MM.1S (cell line): ENCODE measurements around the gene IMMP2L.

ENCODE experiments used
- DNase-seq: peaks from one replicate; pipeline ENCODE4 v3.0.0-alpha.2; 2015
- H2AFZ ChIP-seq: fragments of 300-600 bp; sonication (generic); 2 replicates; pipeline ENCODE4 v1.6.0; 2016; ENCODE audit warnings: antibody characterized with exemption, low read length
- H3F3A ChIP-seq: fragments of 300-600 bp; sonication (generic); 2 replicates; pipeline ENCODE4 v1.6.1; 2016; ENCODE audit warnings: mild to moderate bottlenecking, antibody characterized with exemption, low read length, moderate library complexity, mixed read lengths; ENCODE audit not compliant: insufficient read depth
- H3K27ac ChIP-seq: fragments of 300-600 bp; sonication (generic); 2 replicates; pipeline ENCODE4 v1.5.1; 2016; ENCODE audit warnings: mild to moderate bottlenecking, low read length
- H3K27me3 ChIP-seq: fragments of 300-600 bp; sonication (generic); replicated peaks from 2 replicates; pipeline ENCODE4 v1.6.0; 2016; ENCODE audit warnings: low read length; ENCODE audit not compliant: insufficient read depth
- H3K36me3 ChIP-seq: fragments of 300-600 bp; sonication (generic); replicated peaks from 2 replicates; pipeline ENCODE4 v1.6.1; 2016; ENCODE audit warnings: mild to moderate bottlenecking, low read length, mixed read lengths; ENCODE audit not compliant: insufficient read depth
- H3K4me1 ChIP-seq: fragments of 300-600 bp; sonication (generic); 2 replicates; pipeline ENCODE4 v1.6.1; 2016; ENCODE audit warnings: low read length, mixed read lengths
- H3K4me2 ChIP-seq: fragments of 300-600 bp; sonication (generic); 2 replicates; pipeline ENCODE4 v1.6.0; 2016; ENCODE audit warnings: low read depth, low read length
- H3K4me3 ChIP-seq: fragments of 300-600 bp; sonication (generic); 2 replicates; pipeline ENCODE4 v1.5.1; 2016; ENCODE audit warnings: low read length, mixed read lengths
- H3K79me2 ChIP-seq: fragments of 300-600 bp; sonication (generic); 2 replicates; pipeline ENCODE4 v1.6.1; 2016; ENCODE audit warnings: mixed run types, low read length, mixed read lengths
- H3K9ac ChIP-seq: fragments of 300-600 bp; sonication (generic); 2 replicates; pipeline ENCODE4 v1.6.1; 2016; ENCODE audit warnings: low read length, mixed read lengths
- H3K9me2 ChIP-seq: fragments of 300-600 bp; sonication (generic); replicated peaks from 2 replicates; pipeline ENCODE4 v1.6.1; 2016; ENCODE audit warnings: mild to moderate bottlenecking, low read length, mixed read lengths; ENCODE audit not compliant: insufficient read depth
- H3K9me3 ChIP-seq: fragments of 300-600 bp; sonication (generic); replicated peaks from 2 replicates; pipeline ENCODE4 v1.6.1; 2016; ENCODE audit warnings: mild to moderate bottlenecking, low read length, mixed read lengths; ENCODE audit not compliant: insufficient read depth
- H4K20me1 ChIP-seq: fragments of 300-600 bp; sonication (generic); 2 replicates; pipeline ENCODE4 v1.6.1; 2016; ENCODE audit warnings: mild to moderate bottlenecking, low read length, moderate library complexity, mixed read lengths; ENCODE audit not compliant: insufficient read depth
- EZH2 ChIP-seq: fragments of 300-600 bp; sonication (generic); optimal IDR thresholded peaks from 2 replicates; pipeline ENCODE3; 2017; ENCODE audit warnings: low read depth, mild to moderate bottlenecking, antibody characterized with exemption, low read length, mixed read lengths
- EZH2phosphoT487 ChIP-seq: fragments of 300-600 bp; sonication (generic); IDR thresholded peaks from 2 replicates; pipeline ENCODE4 v1.6.1; 2018; ENCODE audit warnings: antibody characterized with exemption, low read length
- TF ChIP-seq, protein P1 (sequence below): fragments of 300-600 bp; sonication (generic); IDR thresholded peaks from 2 replicates; pipeline ENCODE4 v1.5.1; 2016; ENCODE audit warnings: antibody characterized with exemption, low read length, mixed read lengths

Gene IMMP2L

GRCh38 chr7:111352319-111352718 is 210.0 kb downstream of the IMMP2L start:
- DNase-seq = no peak
- H3K27me3 ChIP-seq = no peaks in the 10 kb centered on the region
- no peaks in the 10 kb centered on the region for H3K9me3 ChIP-seq
- no peak overlapping the region for H2AFZ ChIP-seq
- no peaks in the 10 kb centered on the region for H3K9me2 ChIP-seq
- no peak for TF ChIP-seq EZH2phosphoT487
- TF ChIP-seq EZH2 = no peak
- TF ChIP-seq, protein P1, sequence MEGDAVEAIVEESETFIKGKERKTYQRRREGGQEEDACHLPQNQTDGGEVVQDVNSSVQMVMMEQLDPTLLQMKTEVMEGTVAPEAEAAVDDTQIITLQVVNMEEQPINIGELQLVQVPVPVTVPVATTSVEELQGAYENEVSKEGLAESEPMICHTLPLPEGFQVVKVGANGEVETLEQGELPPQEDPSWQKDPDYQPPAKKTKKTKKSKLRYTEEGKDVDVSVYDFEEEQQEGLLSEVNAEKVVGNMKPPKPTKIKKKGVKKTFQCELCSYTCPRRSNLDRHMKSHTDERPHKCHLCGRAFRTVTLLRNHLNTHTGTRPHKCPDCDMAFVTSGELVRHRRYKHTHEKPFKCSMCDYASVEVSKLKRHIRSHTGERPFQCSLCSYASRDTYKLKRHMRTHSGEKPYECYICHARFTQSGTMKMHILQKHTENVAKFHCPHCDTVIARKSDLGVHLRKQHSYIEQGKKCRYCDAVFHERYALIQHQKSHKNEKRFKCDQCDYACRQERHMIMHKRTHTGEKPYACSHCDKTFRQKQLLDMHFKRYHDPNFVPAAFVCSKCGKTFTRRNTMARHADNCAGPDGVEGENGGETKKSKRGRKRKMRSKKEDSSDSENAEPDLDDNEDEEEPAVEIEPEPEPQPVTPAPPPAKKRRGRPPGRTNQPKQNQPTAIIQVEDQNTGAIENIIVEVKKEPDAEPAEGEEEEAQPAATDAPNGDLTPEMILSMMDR = no peak
- H4K20me1 ChIP-seq = no peaks in the 10 kb centered on the region
- H3K4me2 ChIP-seq = no peak overlapping the region
- no peak overlapping the region for H3K27ac ChIP-seq
- no peaks in the 10 kb centered on the region for H3K79me2 ChIP-seq
- H3F3A ChIP-seq = no peaks in the 10 kb centered on the region
- no peaks in the 10 kb centered on the region for H3K4me1 ChIP-seq
- H3K4me3 ChIP-seq = no peak overlapping the region
- H3K36me3 ChIP-seq = no peaks in the 10 kb centered on the region
- no peak overlapping the region for H3K9ac ChIP-seq

- H3K9me2 ChIP-seq = no peaks in the 10 kb centered on the region
- H3K79me2 ChIP-seq = no peaks in the 10 kb centered on the region
- TF ChIP-seq EZH2 (no peak), EZH2phosphoT487 (no peak)
- TF ChIP-seq, protein P1 = no peak
- H2AFZ ChIP-seq = no peak overlapping the region
- no peaks in the 10 kb centered on the region for H3K9me3 ChIP-seq
- DNase-seq = no peak
- no peaks in the 10 kb centered on the region for H4K20me1 ChIP-seq
- no peak overlapping the region for H3K27ac ChIP-seq
- no peak overlapping the region for H3K4me2 ChIP-seq
- H3K9ac ChIP-seq = no peak overlapping the region
- no peaks in the 10 kb centered on the region for H3K4me1 ChIP-seq
- no peaks in the 10 kb centered on the region for H3F3A ChIP-seq
- H3K4me3 ChIP-seq = no peak overlapping the region
- no peaks in the 10 kb centered on the region for H3K36me3 ChIP-seq
- H3K27me3 ChIP-seq = no peaks in the 10 kb centered on the region
These were observed 216.1 kb downstream of the IMMP2L start for GRCh38 chr7:111346219-111346618.

- Histone ChIP-seq H3K79me2 (no peaks in the 10 kb centered on the region), H3K36me3 (no peaks in the 10 kb centered on the region), H2AFZ (no peak overlapping the region), H3F3A (no peaks in the 10 kb centered on the region), H3K9me3 (no peaks in the 10 kb centered on the region), H4K20me1 (no peaks in the 10 kb centered on the region), H3K9ac (no peak overlapping the region), H3K9me2 (no peaks in the 10 kb centered on the region), H3K4me2 (no peak overlapping the region), H3K27ac (no peak overlapping the region), H3K4me1 (no peaks in the 10 kb centered on the region), H3K4me3 (no peak overlapping the region), H3K27me3 (no peaks in the 10 kb centered on the region)
- no peak for DNase-seq
- TF ChIP-seq EZH2 (no peak), EZH2phosphoT487 (no peak)
- TF ChIP-seq, protein P1 = no peak
These were observed 219.3 kb downstream of the IMMP2L start for GRCh38 chr7:111343017-111343416.
